Measurements from ENCODE around the gene CCDC57.

DNA sequence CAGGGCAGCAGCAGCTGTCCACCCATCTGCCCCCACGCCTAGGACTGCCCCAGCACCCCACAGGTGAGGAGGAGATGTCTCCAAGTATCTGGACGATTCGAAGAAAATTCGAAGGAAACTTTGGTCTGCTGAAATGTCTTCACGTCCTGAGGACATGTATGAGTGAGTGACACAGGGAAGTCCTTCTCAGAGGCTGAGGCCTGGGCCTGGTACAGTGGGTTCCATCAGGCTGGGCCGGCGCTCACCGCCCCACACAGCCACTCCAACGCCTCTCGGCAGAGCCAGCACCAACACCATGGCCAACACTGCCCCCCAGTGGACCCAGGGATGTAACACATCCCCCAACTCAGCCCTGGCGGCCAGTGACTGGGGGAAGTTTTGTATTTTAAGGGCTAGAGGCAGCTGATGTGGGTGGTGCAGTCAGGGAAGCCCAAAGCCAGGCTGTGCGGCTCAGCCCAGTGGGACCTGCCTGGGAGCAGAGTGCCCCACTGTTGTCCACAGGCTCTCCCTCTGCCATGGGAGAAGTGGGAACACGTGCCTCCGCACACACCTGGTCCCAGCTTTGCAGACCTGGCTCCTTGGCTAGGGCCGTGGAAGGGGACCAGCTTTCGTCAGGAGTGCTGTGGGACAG is 58.8 kb downstream of the CCDC57 start:
- no peak for TF ChIP-seq TAF1 (IDR thresholded peaks at IDR 0.05; ENCODE audit: low read depth)
- TF ChIP-seq, protein P1, sequence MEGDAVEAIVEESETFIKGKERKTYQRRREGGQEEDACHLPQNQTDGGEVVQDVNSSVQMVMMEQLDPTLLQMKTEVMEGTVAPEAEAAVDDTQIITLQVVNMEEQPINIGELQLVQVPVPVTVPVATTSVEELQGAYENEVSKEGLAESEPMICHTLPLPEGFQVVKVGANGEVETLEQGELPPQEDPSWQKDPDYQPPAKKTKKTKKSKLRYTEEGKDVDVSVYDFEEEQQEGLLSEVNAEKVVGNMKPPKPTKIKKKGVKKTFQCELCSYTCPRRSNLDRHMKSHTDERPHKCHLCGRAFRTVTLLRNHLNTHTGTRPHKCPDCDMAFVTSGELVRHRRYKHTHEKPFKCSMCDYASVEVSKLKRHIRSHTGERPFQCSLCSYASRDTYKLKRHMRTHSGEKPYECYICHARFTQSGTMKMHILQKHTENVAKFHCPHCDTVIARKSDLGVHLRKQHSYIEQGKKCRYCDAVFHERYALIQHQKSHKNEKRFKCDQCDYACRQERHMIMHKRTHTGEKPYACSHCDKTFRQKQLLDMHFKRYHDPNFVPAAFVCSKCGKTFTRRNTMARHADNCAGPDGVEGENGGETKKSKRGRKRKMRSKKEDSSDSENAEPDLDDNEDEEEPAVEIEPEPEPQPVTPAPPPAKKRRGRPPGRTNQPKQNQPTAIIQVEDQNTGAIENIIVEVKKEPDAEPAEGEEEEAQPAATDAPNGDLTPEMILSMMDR (IDR thresholded peaks at IDR 0.05; ENCODE audit: poor library complexity, severe bottlenecking) = peak; percentile 83
- TF ChIP-seq, protein P2, sequence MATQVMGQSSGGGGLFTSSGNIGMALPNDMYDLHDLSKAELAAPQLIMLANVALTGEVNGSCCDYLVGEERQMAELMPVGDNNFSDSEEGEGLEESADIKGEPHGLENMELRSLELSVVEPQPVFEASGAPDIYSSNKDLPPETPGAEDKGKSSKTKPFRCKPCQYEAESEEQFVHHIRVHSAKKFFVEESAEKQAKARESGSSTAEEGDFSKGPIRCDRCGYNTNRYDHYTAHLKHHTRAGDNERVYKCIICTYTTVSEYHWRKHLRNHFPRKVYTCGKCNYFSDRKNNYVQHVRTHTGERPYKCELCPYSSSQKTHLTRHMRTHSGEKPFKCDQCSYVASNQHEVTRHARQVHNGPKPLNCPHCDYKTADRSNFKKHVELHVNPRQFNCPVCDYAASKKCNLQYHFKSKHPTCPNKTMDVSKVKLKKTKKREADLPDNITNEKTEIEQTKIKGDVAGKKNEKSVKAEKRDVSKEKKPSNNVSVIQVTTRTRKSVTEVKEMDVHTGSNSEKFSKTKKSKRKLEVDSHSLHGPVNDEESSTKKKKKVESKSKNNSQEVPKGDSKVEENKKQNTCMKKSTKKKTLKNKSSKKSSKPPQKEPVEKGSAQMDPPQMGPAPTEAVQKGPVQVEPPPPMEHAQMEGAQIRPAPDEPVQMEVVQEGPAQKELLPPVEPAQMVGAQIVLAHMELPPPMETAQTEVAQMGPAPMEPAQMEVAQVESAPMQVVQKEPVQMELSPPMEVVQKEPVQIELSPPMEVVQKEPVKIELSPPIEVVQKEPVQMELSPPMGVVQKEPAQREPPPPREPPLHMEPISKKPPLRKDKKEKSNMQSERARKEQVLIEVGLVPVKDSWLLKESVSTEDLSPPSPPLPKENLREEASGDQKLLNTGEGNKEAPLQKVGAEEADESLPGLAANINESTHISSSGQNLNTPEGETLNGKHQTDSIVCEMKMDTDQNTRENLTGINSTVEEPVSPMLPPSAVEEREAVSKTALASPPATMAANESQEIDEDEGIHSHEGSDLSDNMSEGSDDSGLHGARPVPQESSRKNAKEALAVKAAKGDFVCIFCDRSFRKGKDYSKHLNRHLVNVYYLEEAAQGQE (IDR thresholded peaks at IDR 0.05; ENCODE audit: borderline replicate concordance) = no peak
- TF ChIP-seq EP300 (conservative IDR thresholded peaks at IDR 0.05; ENCODE audit: poor library complexity, severe bottlenecking) = no peak
- no peak for TF ChIP-seq POLR2AphosphoS5 (IDR thresholded peaks at IDR 0.05)

Data from neural cell (in vitro differentiated cells).